HepG2 (cell line): ENCODE results near the gene ITPR1. TPM values are rescaled to one million over a fixed set of nuclear protein-coding genes. Genes with fewer than 3 reads are reported as not detected.

ENCODE experiments used
- ATF4 ChIP-seq, 2 experiments: fragments of 450-650 bp in 1 of 2; sonication (generic) in 1 of 2; formaldehyde crosslinking; IDR thresholded peaks; 2 replicates each; pipeline versions ENCODE4 v1.5.0 to v1.8.0; 2020 to 2022; ENCODE audit warnings: mild to moderate bottlenecking in 1 of 2, missing genetic modification reagents in 1 of 2
- CEBPB ChIP-seq: IDR thresholded peaks from 2 replicates; pipeline ENCODE4 v1.6.1; 2011; ENCODE audit warnings: low read depth, low read length, improper control_type of control experiment, borderline replicate concordance
- FOXK1 ChIP-seq: sonication (generic); formaldehyde crosslinking; IDR thresholded peaks from 2 replicates; pipeline ENCODE4 v1.4.0; 2020; ENCODE audit warnings: low read depth, missing genetic modification reagents, borderline replicate concordance
- GATAD2A ChIP-seq: IDR thresholded peaks from 2 replicates; pipeline ENCODE4 v1.6.1; 2016
- HOXA3 ChIP-seq: sonication (generic); formaldehyde crosslinking; IDR thresholded peaks from 2 replicates; pipeline ENCODE4 v1.5.0; 2020; ENCODE audit warnings: missing genetic modification reagents
- NFKBIZ ChIP-seq: IDR thresholded peaks from 2 replicates; pipeline ENCODE4 v1.6.1; 2018; ENCODE audit warnings: missing genetic modification reagents, missing compliant biosample characterization
- REST ChIP-seq, 2 experiments: IDR thresholded peaks; 2 replicates each; pipeline ENCODE4 v1.6.1; 2011 to 2012; ENCODE audit warnings: low read length in 2 of 2, borderline replicate concordance in 1 of 2, low read depth in 1 of 2, mild to moderate bottlenecking in 1 of 2, moderate library complexity in 1 of 2
- SAFB2 ChIP-seq: sonication (generic); formaldehyde crosslinking; IDR thresholded peaks from 2 replicates; pipeline ENCODE4 v1.5.1; 2020; ENCODE audit warnings: missing genetic modification reagents, low read depth, mild to moderate bottlenecking, borderline replicate concordance
- SMYD3 ChIP-seq: sonication (generic); formaldehyde crosslinking; IDR thresholded peaks from 2 replicates; pipeline ENCODE4 v1.8.1; 2023; ENCODE audit warnings: mild to moderate bottlenecking, missing genetic modification reagents
- SOX5 ChIP-seq: IDR thresholded peaks from 2 replicates; pipeline ENCODE4 v1.6.1; 2016; ENCODE audit warnings: borderline replicate concordance
- SRY ChIP-seq: sonication (generic); formaldehyde crosslinking; IDR thresholded peaks from 2 replicates; pipeline ENCODE4 v1.8.0; 2022; ENCODE audit warnings: mild to moderate bottlenecking, missing genetic modification reagents
- U2AF1 ChIP-seq: fragments of 200-400 bp; formaldehyde crosslinking; optimal IDR thresholded peaks from 2 replicates; pipeline ENCODE3; 2017; ENCODE audit warnings: mild to moderate bottlenecking, low read depth, low read length
- ZBTB43 ChIP-seq: sonication (generic); formaldehyde crosslinking; conservative IDR thresholded peaks from 2 replicates; pipeline ENCODE4 v1.4.0; 2020; ENCODE audit warnings: missing genetic modification reagents
- ZFX ChIP-seq: sonication (generic); formaldehyde crosslinking; IDR thresholded peaks from 2 replicates; pipeline ENCODE4 v1.4.0; 2020; ENCODE audit warnings: mild to moderate bottlenecking, low read depth, missing genetic modification reagents, moderate library complexity
- ZMYM3 ChIP-seq: sonication (generic); formaldehyde crosslinking; IDR thresholded peaks from 2 replicates; pipeline ENCODE4 v1.5.1; 2020; ENCODE audit warnings: mild to moderate bottlenecking, missing genetic modification reagents
- ZNF558 ChIP-seq: sonication (generic); formaldehyde crosslinking; IDR thresholded peaks from 2 replicates; pipeline ENCODE4 v1.9.0; 2022; ENCODE audit warnings: mild to moderate bottlenecking, missing genetic modification reagents, borderline replicate concordance
- ZNF607 ChIP-seq: sonication (generic); formaldehyde crosslinking; IDR thresholded peaks from 2 replicates; pipeline ENCODE4 v1.5.1; 2020; ENCODE audit warnings: missing genetic modification reagents, mild to moderate bottlenecking, borderline replicate concordance
- polyA plus RNA-seq, 8 experiments: library from polyadenylated mRNA; depleted of rRNA in 3 of 8; stranded (reverse) in 7 of 8; unstranded in 1 of 8; fragments of >200 nt; fragmentation: Illumina TruSeq in 4 of 8; extraction: Trizol in 4 of 8; gene quantifications; 2 replicates each; pipeline versions ENCODE4 v1.2.1 to v1.2.3, GENCODE V29; 2011 to 2016; ENCODE audit warnings: low read depth in 4 of 8, missing spikeins in 1 of 8, mixed read lengths in 1 of 8; ENCODE audit not compliant: insufficient read depth in 1 of 8
- total RNA-seq, 5 experiments: library from RNA; depleted of rRNA; stranded (reverse); fragments of >200 nt; fragmentation: Illumina TruSeq; extraction: Trizol; gene quantifications; 2 replicates each; pipeline ENCODE4 v1.2.3, GENCODE V29; 2016; ENCODE audit warnings: low read depth in 1 of 5
- TF ChIP-seq, protein P1 (sequence below): sonication (generic); formaldehyde crosslinking; IDR thresholded peaks from 2 replicates; pipeline ENCODE4 v1.5.0; 2020; ENCODE audit warnings: mild to moderate bottlenecking, missing genetic modification reagents, borderline replicate concordance
- TF ChIP-seq, protein P2 (sequence below): sonication (generic); formaldehyde crosslinking; IDR thresholded peaks from 2 replicates; pipeline ENCODE4 v1.9.0; 2021; ENCODE audit warnings: missing genetic modification reagents, borderline replicate concordance

Gene ITPR1
- total and polyA plus RNA-seq, 2 of the 13 experiments (the other 11 are each of a cell fraction or from before 2014, with no cell fraction given) = 10.0 to 11.4 TPM

DNA sequence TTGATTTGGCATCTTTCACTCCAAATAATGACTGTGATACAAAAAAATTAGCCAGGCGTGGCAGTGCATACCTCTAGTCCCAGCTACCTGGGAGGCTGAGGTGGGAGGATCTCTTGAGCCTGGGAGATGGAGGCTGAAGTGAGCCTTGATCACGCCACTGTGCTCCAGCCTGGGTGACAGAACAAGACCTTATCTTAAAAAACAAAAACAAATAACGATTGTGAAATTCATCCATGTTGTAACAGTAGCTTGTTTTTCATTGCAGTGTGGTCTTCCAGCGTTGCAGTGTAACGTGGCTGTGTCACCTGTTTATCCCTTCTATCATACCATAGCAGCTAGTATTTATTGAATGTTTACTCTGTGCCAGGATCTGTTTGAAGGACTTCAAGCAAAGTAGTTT lies 120.9 kb downstream of the ITPR1 start (continued):
- TF ChIP-seq, protein P1, sequence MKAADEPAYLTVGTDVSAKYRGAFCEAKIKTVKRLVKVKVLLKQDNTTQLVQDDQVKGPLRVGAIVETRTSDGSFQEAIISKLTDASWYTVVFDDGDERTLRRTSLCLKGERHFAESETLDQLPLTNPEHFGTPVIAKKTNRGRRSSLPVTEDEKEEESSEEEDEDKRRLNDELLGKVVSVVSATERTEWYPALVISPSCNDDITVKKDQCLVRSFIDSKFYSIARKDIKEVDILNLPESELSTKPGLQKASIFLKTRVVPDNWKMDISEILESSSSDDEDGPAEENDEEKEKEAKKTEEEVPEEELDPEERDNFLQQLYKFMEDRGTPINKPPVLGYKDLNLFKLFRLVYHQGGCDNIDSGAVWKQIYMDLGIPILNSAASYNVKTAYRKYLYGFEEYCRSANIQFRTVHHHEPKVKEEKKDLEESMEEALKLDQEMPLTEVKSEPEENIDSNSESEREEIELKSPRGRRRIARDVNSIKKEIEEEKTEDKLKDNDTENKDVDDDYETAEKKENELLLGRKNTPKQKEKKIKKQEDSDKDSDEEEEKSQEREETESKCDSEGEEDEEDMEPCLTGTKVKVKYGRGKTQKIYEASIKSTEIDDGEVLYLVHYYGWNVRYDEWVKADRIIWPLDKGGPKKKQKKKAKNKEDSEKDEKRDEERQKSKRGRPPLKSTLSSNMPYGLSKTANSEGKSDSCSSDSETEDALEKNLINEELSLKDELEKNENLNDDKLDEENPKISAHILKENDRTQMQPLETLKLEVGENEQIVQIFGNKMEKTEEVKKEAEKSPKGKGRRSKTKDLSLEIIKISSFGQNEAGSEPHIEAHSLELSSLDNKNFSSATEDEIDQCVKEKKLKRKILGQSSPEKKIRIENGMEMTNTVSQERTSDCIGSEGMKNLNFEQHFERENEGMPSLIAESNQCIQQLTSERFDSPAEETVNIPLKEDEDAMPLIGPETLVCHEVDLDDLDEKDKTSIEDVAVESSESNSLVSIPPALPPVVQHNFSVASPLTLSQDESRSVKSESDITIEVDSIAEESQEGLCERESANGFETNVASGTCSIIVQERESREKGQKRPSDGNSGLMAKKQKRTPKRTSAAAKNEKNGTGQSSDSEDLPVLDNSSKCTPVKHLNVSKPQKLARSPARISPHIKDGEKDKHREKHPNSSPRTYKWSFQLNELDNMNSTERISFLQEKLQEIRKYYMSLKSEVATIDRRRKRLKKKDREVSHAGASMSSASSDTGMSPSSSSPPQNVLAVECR (CRISPR knock-in tag) = no peak
- TF ChIP-seq FOXK1 = 0 out of 2 replicates have a peak, but pooled peaks have one; percentile 12
- TF ChIP-seq ZFX (CRISPR knock-in tag) = no peak
- TF ChIP-seq ZNF558 = no peak
- peak in 1 of 2 experiments; percentile 21; a peak in 1 of 4 replicates for TF ChIP-seq REST (IDR thresholded peaks at IDR 0.05; ENCODE audit: borderline replicate concordance in 1 of 2, low read depth in 1 of 2, low read length in 2 of 2)
- TF ChIP-seq SOX5 (CRISPR knock-in tag) = 0 out of 2 replicates have a peak, but pooled peaks have one; percentile 18
- TF ChIP-seq NFKBIZ (CRISPR knock-in tag) = no peak
- TF ChIP-seq ZMYM3 = peak; percentile 79
- TF ChIP-seq SRY (CRISPR knock-in tag) = no peak
- TF ChIP-seq ZBTB43 (CRISPR knock-in tag) = no peak
- peak; percentile 56 for TF ChIP-seq GATAD2A (CRISPR knock-in tag)
- TF ChIP-seq HOXA3 = no peak
- TF ChIP-seq CEBPB = peak; percentile 88
- TF ChIP-seq, protein P2, sequence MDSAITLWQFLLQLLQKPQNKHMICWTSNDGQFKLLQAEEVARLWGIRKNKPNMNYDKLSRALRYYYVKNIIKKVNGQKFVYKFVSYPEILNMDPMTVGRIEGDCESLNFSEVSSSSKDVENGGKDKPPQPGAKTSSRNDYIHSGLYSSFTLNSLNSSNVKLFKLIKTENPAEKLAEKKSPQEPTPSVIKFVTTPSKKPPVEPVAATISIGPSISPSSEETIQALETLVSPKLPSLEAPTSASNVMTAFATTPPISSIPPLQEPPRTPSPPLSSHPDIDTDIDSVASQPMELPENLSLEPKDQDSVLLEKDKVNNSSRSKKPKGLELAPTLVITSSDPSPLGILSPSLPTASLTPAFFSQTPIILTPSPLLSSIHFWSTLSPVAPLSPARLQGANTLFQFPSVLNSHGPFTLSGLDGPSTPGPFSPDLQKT = no peak
- TF ChIP-seq SMYD3 (CRISPR knock-in tag) = no peak
- TF ChIP-seq SAFB2 = no peak
- TF ChIP-seq ZNF607 (CRISPR knock-in tag) = no peak
- TF ChIP-seq ATF4 (CRISPR knock-in tag; IDR thresholded peaks at IDR 0.05) = peak in 1 of 2 experiments; percentile 62; a peak in 2 of 4 replicates
- no peak for TF ChIP-seq U2AF1
